GM12864 (cell line): ENCODE data around the gene FSIP1.

Experiments used
- DNase-seq: peaks from one replicate; pipeline ENCODE4 v3.0.0-alpha.2; 2011; ENCODE audit warnings: low read depth
- H3K4me3 ChIP-seq: 2 replicates; pipeline ENCODE4 v1.5.1; 2011; ENCODE audit warnings: mild to moderate bottlenecking, low read depth, low read length, control low read depth
- TF ChIP-seq, protein P1 (sequence below): IDR thresholded peaks from 2 replicates; pipeline ENCODE4 v1.5.1; 2011; ENCODE audit warnings: low read depth, mild to moderate bottlenecking, moderate library complexity, low read length, control low read depth, inconsistent platforms; ENCODE audit errors: missing control alignments

The FSIP1 gene

DNA sequence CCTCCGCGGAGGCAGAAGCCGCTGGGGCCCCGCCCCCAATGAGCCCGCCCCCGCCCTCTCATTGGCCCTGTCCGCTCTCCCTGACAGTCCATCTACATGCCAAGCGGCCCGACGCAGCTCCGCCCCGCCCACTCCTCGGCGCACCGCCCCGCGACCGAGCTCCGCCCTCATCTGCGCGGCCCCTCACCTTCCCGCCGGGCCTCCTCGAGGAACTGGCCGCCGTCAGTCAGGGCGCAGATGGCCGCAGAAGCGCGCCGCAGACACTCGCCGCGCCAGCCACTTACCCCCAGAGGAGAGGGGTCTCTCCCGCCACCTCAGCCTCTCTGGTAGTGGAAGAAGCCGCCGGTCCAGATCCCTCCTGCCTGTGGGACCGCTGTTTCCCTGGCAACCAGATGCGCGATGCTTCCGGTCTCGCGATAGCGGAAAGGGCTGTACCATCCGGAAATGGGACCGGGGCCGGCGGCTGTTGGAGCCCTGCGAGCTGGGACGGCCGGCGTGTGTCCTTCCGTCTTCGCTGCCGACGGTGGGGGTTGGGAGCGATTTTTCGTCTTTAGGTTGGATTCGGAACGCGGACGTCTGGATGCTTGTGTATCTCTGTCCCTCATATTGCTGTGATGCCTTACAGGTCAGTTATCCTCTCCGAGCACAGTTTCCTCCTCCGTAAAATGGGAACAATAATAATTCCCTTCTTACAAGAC lies at the start of gene FSIP1:
Gene FSIP1, minus strand, starts transcription at position 401 of the 698 bp plus-strand sequence. CDS start 6,317 bp downstream, outside the sequence.
- DNase-seq = peak; percentile 91
- TF ChIP-seq, protein P1, sequence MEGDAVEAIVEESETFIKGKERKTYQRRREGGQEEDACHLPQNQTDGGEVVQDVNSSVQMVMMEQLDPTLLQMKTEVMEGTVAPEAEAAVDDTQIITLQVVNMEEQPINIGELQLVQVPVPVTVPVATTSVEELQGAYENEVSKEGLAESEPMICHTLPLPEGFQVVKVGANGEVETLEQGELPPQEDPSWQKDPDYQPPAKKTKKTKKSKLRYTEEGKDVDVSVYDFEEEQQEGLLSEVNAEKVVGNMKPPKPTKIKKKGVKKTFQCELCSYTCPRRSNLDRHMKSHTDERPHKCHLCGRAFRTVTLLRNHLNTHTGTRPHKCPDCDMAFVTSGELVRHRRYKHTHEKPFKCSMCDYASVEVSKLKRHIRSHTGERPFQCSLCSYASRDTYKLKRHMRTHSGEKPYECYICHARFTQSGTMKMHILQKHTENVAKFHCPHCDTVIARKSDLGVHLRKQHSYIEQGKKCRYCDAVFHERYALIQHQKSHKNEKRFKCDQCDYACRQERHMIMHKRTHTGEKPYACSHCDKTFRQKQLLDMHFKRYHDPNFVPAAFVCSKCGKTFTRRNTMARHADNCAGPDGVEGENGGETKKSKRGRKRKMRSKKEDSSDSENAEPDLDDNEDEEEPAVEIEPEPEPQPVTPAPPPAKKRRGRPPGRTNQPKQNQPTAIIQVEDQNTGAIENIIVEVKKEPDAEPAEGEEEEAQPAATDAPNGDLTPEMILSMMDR = no peak
- H3K4me3 ChIP-seq = peak within 1 kb of the TSS; percentile 69

DNA sequence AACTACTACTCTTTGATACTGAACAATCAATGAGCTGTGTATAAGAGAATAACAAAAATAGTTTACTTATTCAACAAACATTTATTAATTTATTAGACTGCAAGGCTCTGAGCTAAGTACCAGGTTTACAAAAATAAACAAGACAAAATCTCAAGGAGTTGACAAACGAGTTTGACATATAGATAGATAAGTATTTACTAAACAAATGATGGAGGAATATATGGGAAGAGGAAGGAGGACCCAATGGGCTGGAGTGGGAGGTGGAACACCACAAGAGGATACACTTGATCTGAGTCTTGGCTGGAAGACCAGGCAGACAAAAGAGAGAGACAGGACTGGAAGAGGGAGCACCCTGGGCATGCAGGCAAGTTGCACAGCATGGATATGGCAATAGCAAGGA lies 47.5 kb upstream of the FSIP1 start:
- TF ChIP-seq, protein P1 = no peak
- DNase-seq = no peak
- no peak overlapping the region for H3K4me3 ChIP-seq

DNA sequence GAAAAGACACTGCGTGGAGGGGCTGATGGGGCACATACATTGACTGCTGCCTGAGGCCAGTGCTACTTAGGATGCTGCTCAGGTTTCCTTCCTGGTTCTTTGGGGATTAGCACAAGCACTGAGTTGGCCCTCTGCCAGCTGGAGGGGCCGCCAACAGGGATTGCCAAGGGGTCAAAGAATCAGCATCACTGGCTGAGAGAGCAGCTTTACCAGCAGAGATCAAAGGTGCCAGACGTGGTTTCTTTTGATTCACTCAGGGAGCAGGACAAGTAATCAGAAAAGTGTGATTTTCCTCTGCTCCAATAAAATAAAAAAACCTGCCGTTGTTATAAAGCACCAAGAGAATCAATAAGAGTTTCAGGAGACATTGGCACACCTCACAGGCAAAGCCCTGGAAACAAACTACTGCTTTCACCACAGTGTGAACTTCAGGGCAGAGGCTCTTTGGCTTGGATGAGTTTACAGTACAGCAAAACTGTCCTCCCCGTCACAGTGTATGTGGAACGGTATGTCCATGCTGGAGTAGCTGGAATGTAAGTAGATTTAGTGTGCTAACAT lies 45.8 kb upstream of the FSIP1 start:
- no peak for DNase-seq
- no peak overlapping the region for H3K4me3 ChIP-seq

DNA sequence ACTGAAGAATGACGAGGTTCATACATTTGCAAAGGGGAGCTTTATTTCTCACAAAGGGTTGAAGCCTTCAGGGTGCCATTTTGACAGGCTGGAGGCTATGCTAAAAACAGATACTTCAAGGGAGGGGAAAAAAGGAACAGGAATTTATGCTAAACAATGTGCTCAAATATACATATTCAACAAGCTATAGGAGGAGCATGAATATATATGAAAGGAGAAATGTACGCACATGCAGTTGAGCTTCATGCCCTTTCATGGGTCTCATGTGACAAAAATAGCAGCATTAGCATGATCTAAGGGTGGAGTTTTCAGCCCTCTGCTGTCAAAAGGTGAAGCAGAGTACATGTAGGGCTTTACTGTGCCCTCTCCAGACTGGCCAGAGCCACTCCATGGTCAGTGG lies 44.3 kb upstream of the FSIP1 start:
- no peak overlapping the region for H3K4me3 ChIP-seq
- TF ChIP-seq, protein P1 = no peak
- DNase-seq = no peak

More for the DNA sequence above, 45.8 kb upstream of the FSIP1 start:
- TF ChIP-seq, protein P1 = no peak

DNA sequence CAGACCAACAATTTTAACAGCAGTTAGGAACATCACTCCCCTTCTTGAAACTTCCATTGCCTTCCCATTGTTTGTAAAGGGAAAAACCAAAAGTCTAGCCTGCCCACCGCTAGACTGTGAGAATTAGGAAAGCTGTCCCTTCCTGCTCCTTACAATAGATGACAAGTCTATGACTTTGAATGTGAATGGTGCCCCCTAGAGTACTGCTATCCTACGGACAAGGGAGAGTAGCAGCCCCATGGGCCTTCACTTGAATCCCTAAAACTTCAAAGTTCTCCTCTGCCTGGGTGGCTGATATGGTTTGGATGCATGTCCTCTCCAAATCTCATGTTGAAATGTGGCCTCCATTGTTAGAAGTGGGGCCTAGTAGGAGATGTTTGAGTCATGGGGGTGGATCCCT lies 41.0 kb upstream of the FSIP1 start:
- DNase-seq = no peak
- TF ChIP-seq, protein P1 = no peak
- H3K4me3 ChIP-seq = no peak overlapping the region

DNA sequence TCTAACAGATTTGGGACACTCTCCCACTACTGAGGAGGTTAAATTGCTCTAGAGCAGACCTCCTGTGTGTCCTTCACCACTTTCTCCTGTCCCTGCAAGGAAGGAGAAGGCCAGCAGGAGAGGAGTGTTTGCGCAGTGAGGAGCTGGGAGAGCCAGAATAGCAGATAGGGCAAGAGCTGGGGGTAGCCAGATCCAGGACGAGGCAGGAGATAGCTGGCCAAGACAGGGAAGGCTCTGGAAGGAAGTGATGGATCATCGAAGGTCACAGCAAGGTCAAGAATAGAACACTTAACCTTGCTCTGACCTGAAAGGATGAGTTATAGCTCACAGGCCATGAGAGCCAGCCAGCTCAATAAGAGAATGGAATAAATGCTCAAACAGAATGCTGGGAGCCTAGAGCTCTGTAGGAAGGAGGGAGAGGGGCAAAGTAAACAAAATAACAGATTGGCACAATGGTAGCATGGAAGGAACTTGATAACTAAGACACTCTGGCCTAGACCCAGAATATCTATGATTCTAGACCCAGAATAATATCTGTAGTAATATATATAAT lies 37.5 kb upstream of the FSIP1 start:
- no peak for DNase-seq
- no peak overlapping the region for H3K4me3 ChIP-seq
- TF ChIP-seq, protein P1 = no peak

DNA sequence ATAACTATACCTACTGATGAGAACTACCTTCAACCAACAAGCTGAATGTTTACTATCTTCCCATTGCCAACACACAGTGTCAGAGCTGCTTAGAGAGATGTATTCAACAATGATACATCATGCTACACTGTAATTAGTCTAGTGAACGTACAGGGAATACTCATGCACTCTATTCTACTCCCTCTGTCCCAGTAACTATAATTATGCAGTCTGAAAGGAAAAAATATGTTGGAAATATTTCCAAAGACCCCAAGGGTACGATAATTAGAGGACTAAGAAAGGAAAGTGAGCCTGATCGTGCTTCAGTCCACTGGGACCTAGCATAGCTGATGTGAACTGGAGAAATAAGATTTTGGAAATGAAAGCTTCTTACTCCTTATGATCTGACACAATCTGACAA lies 36.9 kb upstream of the FSIP1 start:
- TF ChIP-seq, protein P1 = no peak
- no peak overlapping the region for H3K4me3 ChIP-seq
- DNase-seq = no peak
